H1 (cell line): ENCODE results near the gene RNF224. TPM values are rescaled to one million over a fixed set of nuclear protein-coding genes. Genes with fewer than 3 reads are reported as not detected.
A peak's percentile ranks its signal among the peaks of the same experiment; 100 is the strongest.

ENCODE experiments used
- CTCF ChIA-PET: fragments of 300-600 bp; sonication (Branson Sonifier 250); formaldehyde crosslinking; loops from one replicate; lab custom pipeline; 2021; ENCODE audit not compliant: partially characterized antibody; lab: Charles Lee
- POLR2A ChIA-PET: fragments of 300-600 bp; sonication (Branson Sonifier 250); formaldehyde crosslinking; loops from one replicate; lab custom pipeline; 2021; ENCODE audit warnings: inconsistent platforms; ENCODE audit not compliant: partially characterized antibody; lab: Charles Lee
- DNase-seq, 2 experiments: peaks; one replicate each; pipeline versions ENCODE4 v3.0.0 to v3.0.0-alpha.2; 2010 to 2022; ENCODE audit warnings: low spot score in 2 of 2, low read depth in 1 of 2, mixed read lengths in 1 of 2
- FAIRE-seq: peaks from 2 replicates; lab custom pipeline; 2011; peaks lifted over from hg19 to GRCh38; lab: Jason Lieb, UNC
- H2AFZ ChIP-seq: 2 replicates; pipeline ENCODE4 v1.8.1; 2012; ENCODE audit warnings: low read length, inconsistent platforms
- H2AK5ac ChIP-seq: 2 replicates; pipeline ENCODE4 v1.6.1; 2013; ENCODE audit warnings: low read depth, low read length
- H2BK120ac ChIP-seq: replicated peaks from 2 replicates; pipeline ENCODE3; 2013; ENCODE audit warnings: low read depth, low read length, inconsistent platforms
- H2BK12ac ChIP-seq: 2 replicates; pipeline ENCODE4 v1.6.1; 2013; ENCODE audit warnings: low read depth, low read length
- H2BK15ac ChIP-seq: 2 replicates; pipeline ENCODE4 v1.6.1; 2013; ENCODE audit warnings: low read length
- H2BK20ac ChIP-seq: 2 replicates; pipeline ENCODE4 v1.6.1; 2013; ENCODE audit warnings: low read length
- H2BK5ac ChIP-seq: 2 replicates; pipeline ENCODE4 v1.6.1; 2013; ENCODE audit warnings: low read depth, low read length
- H3K14ac ChIP-seq: 2 replicates; pipeline ENCODE4 v1.6.1; 2013; ENCODE audit warnings: inconsistent platforms; ENCODE audit not compliant: insufficient read length
- H3K18ac ChIP-seq: 2 replicates; pipeline ENCODE4 v1.6.1; 2013; ENCODE audit warnings: low read length; ENCODE audit errors: extremely low read depth
- H3K23ac ChIP-seq: 2 replicates; pipeline ENCODE4 v1.6.1; 2013; ENCODE audit warnings: inconsistent platforms; ENCODE audit not compliant: insufficient read length
- H3K23me2 ChIP-seq: 2 replicates; pipeline ENCODE4 v1.6.1; 2013; ENCODE audit warnings: low read depth, low read length
- H3K27ac ChIP-seq: 2 replicates; pipeline ENCODE4 v1.6.1; 2011; ENCODE audit warnings: low read depth, low read length, inconsistent platforms
- H3K27me3 ChIP-seq, 4 experiments: replicated peaks in 1 of 4; 1 replicate in 1 of 4; 2 replicates in 3 of 4; pipeline versions ENCODE4 v1.6.1 to v1.8.1; 2011 to 2013; ENCODE audit warnings: low read length in 3 of 4, mild to moderate bottlenecking in 3 of 4, inconsistent platforms in 2 of 4, mixed read lengths in 2 of 4, moderate library complexity in 1 of 4; ENCODE audit not compliant: control insufficient read depth in 3 of 4, insufficient read depth in 3 of 4; ENCODE audit errors: extremely low read depth in 1 of 4
- H3K36me3 ChIP-seq, 4 experiments: 2 replicates each; pipeline versions ENCODE4 v1.6.1 to v1.8.1; 2011 to 2013; ENCODE audit warnings: mild to moderate bottlenecking in 4 of 4, low read length in 3 of 4, moderate library complexity in 2 of 4, control low read depth in 1 of 4, inconsistent platforms in 1 of 4; ENCODE audit not compliant: insufficient read depth in 4 of 4, control insufficient read depth in 2 of 4
- H3K4ac ChIP-seq: replicated peaks from 2 replicates; pipeline ENCODE3; 2013; ENCODE audit warnings: low read length, low read depth, mixed read lengths, inconsistent platforms; ENCODE audit not compliant: insufficient read length
- H3K4me1 ChIP-seq, 4 experiments: replicated peaks in 1 of 4; 1 replicate in 1 of 4; 2 replicates in 3 of 4; pipeline versions ENCODE4 v1.6.1 to v1.8.1; 2011 to 2013; ENCODE audit warnings: low read length in 3 of 4, inconsistent platforms in 2 of 4, mixed read lengths in 1 of 4; ENCODE audit not compliant: insufficient read depth in 4 of 4, control insufficient read depth in 3 of 4
- H3K4me2 ChIP-seq, 2 experiments: 2 replicates each; pipeline versions ENCODE4 v1.6.1 to v1.8.1; 2011 to 2013; ENCODE audit warnings: low read depth in 2 of 2, low read length in 2 of 2, control low read depth in 1 of 2, inconsistent platforms in 1 of 2, mild to moderate bottlenecking in 1 of 2; ENCODE audit not compliant: insufficient read depth in 1 of 2
- H3K4me3 ChIP-seq, 4 experiments: fragments of 200-600, 300-600 bp in 1 of 4; sonication (generic), shearing (Covaris generic), sonication (Bioruptor Twin) in 1 of 4; 2 replicates each; pipeline versions ENCODE4 v1.5.1 to v1.8.1; 2011 to 2016; ENCODE audit warnings: low read length in 4 of 4, low read depth in 3 of 4, control low read depth in 2 of 4, inconsistent platforms in 2 of 4, mild to moderate bottlenecking in 2 of 4, mixed read lengths in 1 of 4, moderate library complexity in 1 of 4; ENCODE audit not compliant: insufficient read depth in 2 of 4; ENCODE audit errors: extremely low read depth in 1 of 4
- H3K56ac ChIP-seq: replicated peaks from 2 replicates; pipeline ENCODE3; 2013; ENCODE audit warnings: low read depth, mild to moderate bottlenecking, mixed read lengths, low read length, inconsistent platforms; ENCODE audit not compliant: insufficient read length
- H3K79me1 ChIP-seq: 2 replicates; pipeline ENCODE4 v1.6.1; 2013; ENCODE audit warnings: low read depth, low read length, control low read depth
- H3K79me2 ChIP-seq, 2 experiments: 2 replicates each; pipeline versions ENCODE4 v1.6.1 to v1.8.1; 2012 to 2013; ENCODE audit warnings: low read length in 2 of 2, mild to moderate bottlenecking in 2 of 2, inconsistent platforms in 1 of 2; ENCODE audit not compliant: insufficient read depth in 2 of 2, control insufficient read depth in 1 of 2
- H3K9ac ChIP-seq, 4 experiments: replicated peaks in 1 of 4; 1 replicate in 1 of 4; 2 replicates in 3 of 4; pipeline versions ENCODE4 v1.6.1 to v1.8.1; 2011 to 2013; ENCODE audit warnings: low read depth in 3 of 4, low read length in 3 of 4, control low read depth in 2 of 4, mild to moderate bottlenecking in 2 of 4, moderate library complexity in 2 of 4, inconsistent platforms in 1 of 4; ENCODE audit errors: extremely low read depth in 1 of 4
- H3K9me3 ChIP-seq, 2 experiments: 2 replicates each; pipeline versions ENCODE4 v1.6.1 to v1.8.1; 2012 to 2013; ENCODE audit warnings: mild to moderate bottlenecking in 2 of 2, moderate library complexity in 2 of 2, control low read depth in 1 of 2, inconsistent platforms in 1 of 2, low read depth in 1 of 2, low read length in 1 of 2, mixed read lengths in 1 of 2; ENCODE audit not compliant: insufficient read depth in 2 of 2
- H4K20me1 ChIP-seq, 2 experiments: replicated peaks in 1 of 2; 2 replicates each; pipeline versions ENCODE3 to v1.8.1; 2011 to 2013; ENCODE audit warnings: inconsistent platforms in 2 of 2, low read length in 2 of 2, mild to moderate bottlenecking in 1 of 2; ENCODE audit not compliant: insufficient read depth in 2 of 2, control insufficient read depth in 1 of 2
- H4K5ac ChIP-seq: 2 replicates; pipeline ENCODE4 v1.6.1; 2013; ENCODE audit warnings: low read length, low read depth, mixed read lengths, inconsistent platforms; ENCODE audit not compliant: insufficient read length
- H4K8ac ChIP-seq: 2 replicates; pipeline ENCODE4 v1.8.0; 2013; ENCODE audit warnings: mild to moderate bottlenecking, moderate library complexity, low read length, inconsistent platforms; ENCODE audit not compliant: insufficient read depth; ENCODE audit errors: extremely low read depth
- H4K91ac ChIP-seq: replicated peaks from 2 replicates; pipeline ENCODE3; 2013; ENCODE audit warnings: low read length, mixed read lengths, inconsistent platforms; ENCODE audit not compliant: insufficient read length
- NANOG ChIP-seq: IDR thresholded peaks from 2 replicates; pipeline ENCODE4 v1.6.1; 2011; ENCODE audit warnings: low read length, low read depth, mild to moderate bottlenecking, inconsistent platforms; ENCODE audit not compliant: insufficient read depth, poor library complexity, severe bottlenecking
- PHF8 ChIP-seq: fragments of 200-600 bp; sonication (generic); conservative IDR thresholded peaks from 2 replicates; pipeline ENCODE4 v1.7.1; 2012; ENCODE audit warnings: low read depth, mild to moderate bottlenecking, inconsistent platforms, low read length, moderate library complexity
- POLR2AphosphoS5 ChIP-seq: IDR thresholded peaks from 2 replicates; pipeline ENCODE4 v1.6.1; 2011; ENCODE audit warnings: low read depth, low read length
- POU5F1 ChIP-seq: IDR thresholded peaks from 2 replicates; pipeline ENCODE4 v1.6.1; 2011; ENCODE audit warnings: low read depth, mild to moderate bottlenecking, low read length, moderate library complexity
- RXRA ChIP-seq: IDR thresholded peaks from 2 replicates; pipeline ENCODE4 v1.6.1; 2011; ENCODE audit warnings: low read depth, mild to moderate bottlenecking, low read length, moderate library complexity; ENCODE audit not compliant: insufficient read depth
- SRF ChIP-seq: IDR thresholded peaks from 2 replicates; pipeline ENCODE4 v1.6.1; 2011; ENCODE audit warnings: mild to moderate bottlenecking, low read depth, low read length, moderate library complexity
- SUZ12 ChIP-seq: fragments of 200-600 bp; sonication (generic); IDR thresholded peaks from 2 replicates; pipeline ENCODE4 v1.6.1; 2012; ENCODE audit warnings: mild to moderate bottlenecking, inconsistent platforms, low read length, moderate library complexity, mixed read lengths
- WGBS, 2 experiments: shearing (Covaris generic) in 1 of 2; methylation state at CpG; one replicate each; pipeline versions ENCODE4 v1.1.6 to v1.1.7; 2013 to 2015; ENCODE audit warnings: low lambda C conversion rate in 2 of 2, mixed read lengths in 2 of 2, inconsistent platforms in 1 of 2, low coverage in 1 of 2, missing lambda C conversion rate in 1 of 2; ENCODE audit not compliant: insufficient replicate concordance in 2 of 2, insufficient coverage in 1 of 2, insufficient read length in 1 of 2; ENCODE audit errors: extremely low coverage in 1 of 2, missing lambda C conversion rate in 1 of 2; 5-methylcytosine and 5-hydroxymethylcytosine counted together
- polyA plus RNA-seq, 7 experiments: library from polyadenylated mRNA; depleted of rRNA in 3 of 7; stranded (reverse) in 5 of 7; unstranded in 2 of 7; fragments of >200 nt in 5 of 7; fragments of 200-250 nt in 2 of 7; gene quantifications; 1 replicate in 5 of 7; 2 replicates in 1 of 7; 4 replicates in 1 of 7; pipeline versions ENCODE4 v1.2.1 to v1.2.3, GENCODE V29; 2011 to 2013; ENCODE audit warnings: missing spikeins in 2 of 7, mixed read lengths in 2 of 7
- total RNA-seq: library from RNA; stranded (reverse); fragmentation: NEBNext Ultra II Directional; extraction: Animal tissue kit (Norgen Biotek cat#: 25700); gene quantifications from 2 replicates; pipeline ENCODE4 v1.2.1, GENCODE V29; 2021
- TF ChIP-seq, protein P1 (sequence below): IDR thresholded peaks from 2 replicates; pipeline ENCODE4 v1.6.1; 2012; ENCODE audit warnings: low read length, inconsistent platforms

The RNF224 gene
- total and polyA plus RNA-seq, 2 of the 8 experiments (the other 6 are each of a cell fraction or from before 2014, with no cell fraction given), result 0.24 TPM; not detected in 1

DNA sequence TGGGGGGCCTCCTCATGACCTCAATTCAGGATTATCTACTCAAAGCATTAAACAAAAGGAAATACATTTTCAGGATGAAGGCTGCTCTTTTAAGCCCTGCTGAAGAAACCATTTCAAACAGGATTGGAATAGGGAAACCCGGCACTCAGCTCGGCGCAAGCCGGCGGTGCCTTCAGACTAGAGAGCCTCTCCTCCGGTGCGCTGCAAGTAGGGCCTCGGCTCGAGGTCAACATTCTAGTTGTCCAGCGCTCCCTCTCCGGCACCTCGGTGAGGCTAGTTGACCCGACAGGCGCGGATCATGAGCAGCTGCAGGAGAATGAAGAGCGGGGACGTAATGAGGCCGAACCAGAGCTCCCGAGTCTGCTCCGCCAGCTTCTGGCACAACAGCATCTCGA lies 22.6 kb upstream of the RNF224 start:
- no peak overlapping the region for H2AFZ ChIP-seq
- H3K79me2 ChIP-seq, result peaks cover 0 to 46% of the 10 kb centered on the region in 2 experiments; a peak in 3 of 4 replicates
- POLR2A ChIA-PET, result interaction anchor here (0.9 to 69.9 kb wide), 8 partner anchors 13 to 80 kb away, joined by 3 to 1462 read pairs (median 10); partner anchors contain the start of genes ANAPC2, CYSRT1, NELFB and RNF208

More for the DNA sequence above, 22.6 kb upstream of the RNF224 start:
- Histone ChIP-seq H3K14ac (no peak overlapping the region), H4K5ac (no peak overlapping the region), H3K27ac (no peak overlapping the region), H3K4ac (no peak overlapping the region), H2BK5ac (peak overlapping the region; percentile 66; the same call in 1 of the 2 replicates), H3K9me3 (no peaks in the 10 kb centered on the region), H2BK12ac (no peak overlapping the region), H3K4me2 (peak overlapping the region; percentile 90 to 91), H3K4me3 (peak overlapping the region; percentile 78 to 96 (median 89)), H3K9ac (peak overlapping the region; percentile 84 to 99 (median 89)), H3K36me3 (peaks cover 0 to 4% (median 0%) of the 10 kb centered on the region in 4 experiments; a peak in 1 of 8 replicates), H2BK15ac (no peak overlapping the region; the same call in 1 of the 2 replicates), H3K18ac (no peak overlapping the region), H2AK5ac (no peak overlapping the region), H4K91ac (no peak overlapping the region), H3K23me2 (peaks cover 17% of the 10 kb centered on the region), H3K79me1 (peaks cover 17% of the 10 kb centered on the region), H4K8ac (peak overlapping the region; percentile 97; the same call in 1 of the 2 replicates), H2BK20ac (no peak overlapping the region), H2BK120ac (no peak overlapping the region), H3K56ac (no peak overlapping the region), H3K4me1 (peaks cover 7 to 25% (median 14%) of the 10 kb centered on the region in 4 experiments), H3K23ac (no peak overlapping the region), H3K27me3 (no peaks in the 10 kb centered on the region), H4K20me1 (peaks cover 0 to 12% of the 10 kb centered on the region in 2 experiments)
- CTCF ChIA-PET, result interaction anchor here (1.0 to 4.9 kb wide), 9 partner anchors 10 to 175 kb away, joined by 3 to 23 read pairs (median 5); partner anchors contain the start of genes ANAPC2 and SSNA1
- 39% methylated on average over 21 of the region's 21 CpGs; no CpG with 5 or more reads in 1 of the 2 experiments for WGBS, 2 experiments
- no peak for DNase-seq
- FAIRE-seq, result no peak
- TF ChIP-seq POLR2AphosphoS5 (no peak), SUZ12 (no peak), RXRA (no peak), NANOG (no peak), POU5F1 (no peak), PHF8 (no peak), SRF (no peak)
- TF ChIP-seq, protein P1, sequence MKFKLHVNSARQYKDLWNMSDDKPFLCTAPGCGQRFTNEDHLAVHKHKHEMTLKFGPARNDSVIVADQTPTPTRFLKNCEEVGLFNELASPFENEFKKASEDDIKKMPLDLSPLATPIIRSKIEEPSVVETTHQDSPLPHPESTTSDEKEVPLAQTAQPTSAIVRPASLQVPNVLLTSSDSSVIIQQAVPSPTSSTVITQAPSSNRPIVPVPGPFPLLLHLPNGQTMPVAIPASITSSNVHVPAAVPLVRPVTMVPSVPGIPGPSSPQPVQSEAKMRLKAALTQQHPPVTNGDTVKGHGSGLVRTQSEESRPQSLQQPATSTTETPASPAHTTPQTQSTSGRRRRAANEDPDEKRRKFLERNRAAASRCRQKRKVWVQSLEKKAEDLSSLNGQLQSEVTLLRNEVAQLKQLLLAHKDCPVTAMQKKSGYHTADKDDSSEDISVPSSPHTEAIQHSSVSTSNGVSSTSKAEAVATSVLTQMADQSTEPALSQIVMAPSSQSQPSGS, result no peak
